ENCODE measurements around the gene SMARCA1.

DNA sequence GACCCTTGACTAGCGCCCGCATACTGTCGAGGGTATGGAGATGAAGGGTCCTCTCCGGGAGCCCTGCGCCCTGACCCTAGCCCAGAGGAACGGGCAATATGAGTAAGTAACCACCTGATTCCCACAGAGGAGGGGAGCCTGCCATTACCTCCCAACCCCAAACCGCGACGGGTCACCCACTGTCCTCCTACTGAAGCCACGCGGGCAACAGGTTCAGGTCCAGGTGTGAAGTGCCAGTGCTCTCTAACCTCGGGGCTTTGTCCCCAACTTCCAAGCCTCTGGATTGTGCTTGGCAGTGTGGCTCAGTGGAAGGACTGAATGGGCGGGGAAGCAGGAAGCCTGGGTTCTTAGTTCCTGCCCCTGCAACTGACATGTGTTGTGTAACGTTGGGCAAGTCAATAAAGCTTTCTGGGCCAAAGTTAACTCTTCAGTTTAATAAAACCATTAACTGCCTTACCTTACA, 17.5 kb upstream of the SMARCA1 start:
- TF ChIP-seq GATA3 (IDR thresholded peaks at IDR 0.05; ENCODE audit: low read depth, low read length) = no peak
- TF ChIP-seq GATA2 (IDR thresholded peaks at IDR 0.05; ENCODE audit: low read depth, low read length) = no peak

Data from SH-SY5Y (cell line).